ENCODE measurements around the gene STBD1.

The STBD1 gene

DNA sequence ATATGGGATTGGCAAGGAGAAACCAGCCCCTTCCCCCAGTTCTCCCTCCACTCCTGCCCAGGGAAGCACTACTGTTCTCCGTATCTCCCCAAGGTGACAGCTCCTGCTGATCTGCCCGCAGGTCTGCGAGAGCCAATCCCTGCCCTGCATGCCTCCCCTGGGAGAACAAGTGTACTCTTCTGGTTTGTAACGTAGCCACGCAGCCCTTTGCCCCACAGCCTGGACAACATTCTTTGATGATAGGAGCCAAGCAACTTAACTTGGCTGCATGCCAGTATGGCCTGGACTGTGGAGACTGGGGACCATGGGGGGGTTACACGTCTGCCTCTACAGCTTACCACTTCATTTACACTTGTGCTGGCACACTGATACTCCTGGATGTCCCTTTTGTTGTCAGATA is 2.0 kb downstream of the STBD1 start:
- WGBS (ENCODE audit: extremely low coverage, insufficient coverage, low lambda C conversion rate): no CpG with 5 or more reads among the region's 6 CpGs
- Histone ChIP-seq H3K4me2 (ENCODE audit: low read length) (no peak overlapping the region), H3K18ac (ENCODE audit: low read length) (no peak overlapping the region), H3K23ac (ENCODE audit: low read length) (no peak overlapping the region), H4K8ac (ENCODE audit: low read depth, low read length) (no peak overlapping the region), H3K4ac (ENCODE audit: low read depth, low read length) (no peak overlapping the region), H3K36me3 (ENCODE audit: control insufficient read depth, insufficient read depth, low read length) (no peaks in the 10 kb centered on the region), H2BK120ac (ENCODE audit: low read depth, low read length) (no peak overlapping the region), H2AK5ac (ENCODE audit: low read length) (no peak overlapping the region), H3K56ac (ENCODE audit: low read length) (no peak overlapping the region), H3K27ac (ENCODE audit: low read depth, low read length) (no peak overlapping the region), H3K4me1 (ENCODE audit: control insufficient read depth, low read depth, low read length) (no peaks in the 10 kb centered on the region), H3K27me3 (ENCODE audit: insufficient read depth, low read length, poor library complexity) (peaks cover 4% of the 10 kb centered on the region), H3K79me2 (ENCODE audit: control insufficient read depth, insufficient read depth, low read length) (no peaks in the 10 kb centered on the region), H3K9ac (ENCODE audit: low read length) (no peak overlapping the region), H3K4me3 (ENCODE audit: low read length) (no peak overlapping the region), H2BK15ac (replicated peaks; ENCODE audit: low read depth) (no peak overlapping the region), H2BK5ac (ENCODE audit: low read length) (no peak overlapping the region), H4K5ac (ENCODE audit: low read length) (no peak overlapping the region), H3K79me1 (ENCODE audit: low read length) (no peaks in the 10 kb centered on the region)
- DNase-seq: peak; percentile 48

DNA sequence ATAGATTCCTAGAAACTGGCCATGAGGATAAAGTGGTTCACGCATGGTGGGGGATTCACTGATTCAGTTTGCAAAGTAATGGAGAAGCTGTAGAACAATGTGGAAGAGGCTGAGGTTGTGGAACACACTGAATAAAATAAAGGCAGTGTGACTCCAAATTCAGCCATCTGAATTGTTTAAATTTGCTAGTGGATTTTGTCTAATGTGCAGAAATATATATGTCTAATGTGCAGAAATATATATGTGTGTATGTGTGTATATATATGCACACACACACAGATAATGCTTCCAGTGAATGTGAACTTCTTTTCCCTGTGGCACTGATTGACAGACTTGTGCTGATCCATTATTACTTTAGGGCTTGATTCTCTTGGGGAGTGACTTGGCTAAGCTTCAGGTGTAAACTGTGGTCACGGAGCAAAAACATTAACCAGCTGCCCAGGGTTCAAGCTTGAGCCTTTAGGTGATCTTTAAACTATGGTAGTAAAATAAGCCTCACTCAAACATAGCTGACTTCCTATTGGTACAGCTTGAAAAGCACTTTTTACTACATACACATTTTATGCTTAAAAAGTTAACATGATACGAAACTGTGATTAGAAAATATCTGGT is 3.5 kb downstream of the STBD1 start:
- Histone ChIP-seq H2BK15ac (replicated peaks; ENCODE audit: low read depth) (no peak overlapping the region), H3K18ac (ENCODE audit: low read length) (no peak overlapping the region), H3K79me1 (ENCODE audit: low read length) (no peaks in the 10 kb centered on the region), H3K4me3 (ENCODE audit: low read length) (no peak overlapping the region), H3K4ac (ENCODE audit: low read depth, low read length) (no peak overlapping the region), H3K36me3 (ENCODE audit: control insufficient read depth, insufficient read depth, low read length) (no peaks in the 10 kb centered on the region), H3K4me2 (ENCODE audit: low read length) (no peak overlapping the region), H3K56ac (ENCODE audit: low read length) (no peak overlapping the region), H3K79me2 (ENCODE audit: control insufficient read depth, insufficient read depth, low read length) (no peaks in the 10 kb centered on the region), H3K23ac (ENCODE audit: low read length) (no peak overlapping the region), H3K27ac (ENCODE audit: low read depth, low read length) (no peak overlapping the region), H3K4me1 (ENCODE audit: control insufficient read depth, low read depth, low read length) (no peaks in the 10 kb centered on the region), H2BK120ac (ENCODE audit: low read depth, low read length) (no peak overlapping the region), H2AK5ac (ENCODE audit: low read length) (no peak overlapping the region), H3K9ac (ENCODE audit: low read length) (no peak overlapping the region), H2BK5ac (ENCODE audit: low read length) (no peak overlapping the region), H4K5ac (ENCODE audit: low read length) (no peak overlapping the region), H3K27me3 (ENCODE audit: insufficient read depth, low read length, poor library complexity) (peaks cover 4% of the 10 kb centered on the region), H4K8ac (ENCODE audit: low read depth, low read length) (no peak overlapping the region)
- no peak for DNase-seq
- WGBS (ENCODE audit: extremely low coverage, insufficient coverage, low lambda C conversion rate): no CpG with 5 or more reads among the region's 3 CpGs

DNA sequence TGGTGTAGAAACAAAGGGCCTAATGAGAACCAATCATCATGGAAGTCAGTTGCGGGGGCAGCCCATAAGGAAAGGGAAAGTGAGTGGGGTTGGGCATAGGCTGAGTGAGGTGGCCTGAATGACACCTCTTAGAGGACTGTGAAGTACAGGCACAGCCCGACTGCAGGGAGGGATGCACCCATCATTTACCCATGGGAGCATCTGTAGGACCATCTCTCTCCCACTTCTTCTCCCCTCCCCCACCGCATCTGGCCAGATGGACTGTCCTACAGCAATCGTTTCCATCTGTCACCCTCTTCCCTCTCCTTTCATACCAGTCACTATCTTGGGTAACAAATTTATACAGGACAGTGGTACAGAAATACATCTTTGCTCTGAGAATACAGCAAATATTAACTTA is 4.2 kb downstream of the STBD1 start:
- Histone ChIP-seq H3K56ac (ENCODE audit: low read length) (no peak overlapping the region), H3K27me3 (ENCODE audit: insufficient read depth, low read length, poor library complexity) (no peaks in the 10 kb centered on the region), H4K5ac (ENCODE audit: low read length) (no peak overlapping the region), H3K79me1 (ENCODE audit: low read length) (no peaks in the 10 kb centered on the region), H3K9ac (ENCODE audit: low read length) (no peak overlapping the region), H3K4ac (ENCODE audit: low read depth, low read length) (no peak overlapping the region), H3K23ac (ENCODE audit: low read length) (no peak overlapping the region), H4K8ac (ENCODE audit: low read depth, low read length) (no peak overlapping the region), H3K4me3 (ENCODE audit: low read length) (no peak overlapping the region), H2BK5ac (ENCODE audit: low read length) (no peak overlapping the region), H3K4me2 (ENCODE audit: low read length) (no peak overlapping the region), H3K36me3 (ENCODE audit: control insufficient read depth, insufficient read depth, low read length) (no peaks in the 10 kb centered on the region), H3K79me2 (ENCODE audit: control insufficient read depth, insufficient read depth, low read length) (no peaks in the 10 kb centered on the region), H3K18ac (ENCODE audit: low read length) (no peak overlapping the region), H3K4me1 (ENCODE audit: control insufficient read depth, low read depth, low read length) (no peaks in the 10 kb centered on the region), H2BK120ac (ENCODE audit: low read depth, low read length) (no peak overlapping the region), H2BK15ac (replicated peaks; ENCODE audit: low read depth) (no peak overlapping the region), H3K27ac (ENCODE audit: low read depth, low read length) (no peak overlapping the region), H2AK5ac (ENCODE audit: low read length) (no peak overlapping the region)
- no CpG with 5 or more reads among the region's 4 CpGs for WGBS (ENCODE audit: extremely low coverage, insufficient coverage, low lambda C conversion rate)
- no peak for DNase-seq

DNA sequence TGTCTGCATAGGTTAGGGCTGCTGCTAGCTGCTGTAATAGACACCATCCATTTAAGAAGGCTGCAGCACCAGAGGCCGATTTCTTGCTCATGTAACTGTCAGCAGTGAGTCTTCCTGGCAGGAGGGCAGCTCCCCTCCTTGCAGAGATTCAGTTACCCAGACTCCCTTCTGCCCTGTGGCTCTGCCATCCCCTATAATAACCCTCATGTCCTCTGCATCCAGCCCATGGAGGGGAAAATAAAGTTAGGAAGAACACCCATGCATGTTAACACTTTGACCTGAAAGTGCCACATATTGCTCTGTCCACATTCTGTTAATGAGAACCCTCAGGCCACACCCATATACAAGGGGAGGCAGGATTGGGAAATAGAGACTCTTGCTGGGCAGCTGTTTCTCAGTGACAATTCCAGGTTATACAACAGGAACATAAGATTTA is 5.4 kb downstream of the STBD1 start:
- no peak overlapping the region for H3K56ac ChIP-seq (ENCODE audit: low read length)
- H3K4me3 ChIP-seq (ENCODE audit: low read length): no peak overlapping the region
- H4K5ac ChIP-seq (ENCODE audit: low read length): no peak overlapping the region
- H3K4me1 ChIP-seq (ENCODE audit: control insufficient read depth, low read depth, low read length): no peaks in the 10 kb centered on the region
- no peaks in the 10 kb centered on the region for H3K79me1 ChIP-seq (ENCODE audit: low read length)
- H2BK5ac ChIP-seq (ENCODE audit: low read length): no peak overlapping the region
- no peak overlapping the region for H3K9ac ChIP-seq (ENCODE audit: low read length)
- no peak overlapping the region for H2AK5ac ChIP-seq (ENCODE audit: low read length)
- H2BK15ac ChIP-seq (replicated peaks; ENCODE audit: low read depth): no peak overlapping the region
- WGBS (ENCODE audit: extremely low coverage, insufficient coverage, low lambda C conversion rate): no CpG with 5 or more reads among the region's 1 CpG
- H3K4me2 ChIP-seq (ENCODE audit: low read length): no peak overlapping the region
- H3K18ac ChIP-seq (ENCODE audit: low read length): no peak overlapping the region
- no peak overlapping the region for H4K8ac ChIP-seq (ENCODE audit: low read depth, low read length)
- H3K36me3 ChIP-seq (ENCODE audit: control insufficient read depth, insufficient read depth, low read length): no peaks in the 10 kb centered on the region
- H3K79me2 ChIP-seq (ENCODE audit: control insufficient read depth, insufficient read depth, low read length): no peaks in the 10 kb centered on the region
- H3K27me3 ChIP-seq (ENCODE audit: insufficient read depth, low read length, poor library complexity): no peaks in the 10 kb centered on the region
- H3K23ac ChIP-seq (ENCODE audit: low read length): no peak overlapping the region
- no peak for DNase-seq
- H2BK120ac ChIP-seq (ENCODE audit: low read depth, low read length): no peak overlapping the region
- H3K4ac ChIP-seq (ENCODE audit: low read depth, low read length): no peak overlapping the region
- no peak overlapping the region for H3K27ac ChIP-seq (ENCODE audit: low read depth, low read length)

DNA sequence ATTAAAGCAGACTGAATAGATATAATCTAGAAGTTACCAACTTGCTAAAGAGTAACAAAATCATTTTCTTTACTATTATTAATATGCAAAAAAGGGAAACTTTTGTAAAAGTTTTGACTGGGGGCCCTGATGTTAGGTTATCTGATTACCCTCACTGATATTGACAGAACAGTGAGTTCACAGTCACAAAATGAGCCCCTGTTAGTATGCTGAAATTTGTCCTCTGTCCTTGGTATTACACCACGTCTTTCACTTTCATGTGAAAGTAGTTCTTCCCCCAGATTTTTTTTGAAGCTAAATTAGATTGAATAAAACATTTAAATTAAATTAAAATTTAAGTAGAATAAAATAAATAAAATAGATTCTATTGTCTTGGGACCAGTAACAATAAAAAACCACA is 5.9 kb downstream of the STBD1 start:
- no peak overlapping the region for H2AK5ac ChIP-seq (ENCODE audit: low read length)
- no peaks in the 10 kb centered on the region for H3K79me1 ChIP-seq (ENCODE audit: low read length)
- H3K4ac ChIP-seq (ENCODE audit: low read depth, low read length): no peak overlapping the region
- no peaks in the 10 kb centered on the region for H3K36me3 ChIP-seq (ENCODE audit: control insufficient read depth, insufficient read depth, low read length)
- H4K5ac ChIP-seq (ENCODE audit: low read length): no peak overlapping the region
- no peaks in the 10 kb centered on the region for H3K4me1 ChIP-seq (ENCODE audit: control insufficient read depth, low read depth, low read length)
- no peak overlapping the region for H3K9ac ChIP-seq (ENCODE audit: low read length)
- no CpG with 5 or more reads among the region's 1 CpG for WGBS (ENCODE audit: extremely low coverage, insufficient coverage, low lambda C conversion rate)
- no peak for DNase-seq
- H3K4me3 ChIP-seq (ENCODE audit: low read length): no peak overlapping the region
- H4K8ac ChIP-seq (ENCODE audit: low read depth, low read length): no peak overlapping the region
- H3K27me3 ChIP-seq (ENCODE audit: insufficient read depth, low read length, poor library complexity): no peaks in the 10 kb centered on the region
- H3K27ac ChIP-seq (ENCODE audit: low read depth, low read length): no peak overlapping the region
- H2BK120ac ChIP-seq (ENCODE audit: low read depth, low read length): no peak overlapping the region
- no peak overlapping the region for H2BK5ac ChIP-seq (ENCODE audit: low read length)
- H3K56ac ChIP-seq (ENCODE audit: low read length): no peak overlapping the region
- no peak overlapping the region for H3K23ac ChIP-seq (ENCODE audit: low read length)
- H3K4me2 ChIP-seq (ENCODE audit: low read length): no peak overlapping the region
- H3K18ac ChIP-seq (ENCODE audit: low read length): no peak overlapping the region
- no peaks in the 10 kb centered on the region for H3K79me2 ChIP-seq (ENCODE audit: control insufficient read depth, insufficient read depth, low read length)
- no peak overlapping the region for H2BK15ac ChIP-seq (replicated peaks; ENCODE audit: low read depth)

DNA sequence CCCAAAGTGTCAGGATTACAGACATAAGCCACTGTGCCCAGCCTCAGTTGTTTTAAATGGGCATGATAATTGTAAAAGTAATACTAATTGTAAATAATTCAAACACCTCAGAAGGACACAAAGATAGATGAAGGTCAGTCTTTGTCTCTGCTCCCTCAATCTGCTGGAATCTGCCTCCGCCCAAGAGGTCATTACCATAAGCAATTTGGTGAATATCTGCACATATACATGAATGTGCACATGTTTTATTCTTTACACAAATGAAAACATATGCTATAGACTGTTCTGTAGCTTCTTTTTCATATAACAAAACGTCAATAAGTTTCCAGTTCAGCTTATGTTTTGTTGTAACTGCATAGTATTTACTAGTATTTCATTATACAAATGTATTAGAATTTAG is 7.0 kb downstream of the STBD1 start:
- Histone ChIP-seq H3K4ac (ENCODE audit: low read depth, low read length) (no peak overlapping the region), H2BK15ac (replicated peaks; ENCODE audit: low read depth) (no peak overlapping the region), H3K4me3 (ENCODE audit: low read length) (no peak overlapping the region), H3K18ac (ENCODE audit: low read length) (no peak overlapping the region), H3K79me1 (ENCODE audit: low read length) (no peaks in the 10 kb centered on the region), H3K9ac (ENCODE audit: low read length) (no peak overlapping the region), H4K5ac (ENCODE audit: low read length) (no peak overlapping the region), H3K27ac (ENCODE audit: low read depth, low read length) (no peak overlapping the region), H2BK120ac (ENCODE audit: low read depth, low read length) (no peak overlapping the region), H2BK5ac (ENCODE audit: low read length) (no peak overlapping the region), H3K23ac (ENCODE audit: low read length) (no peak overlapping the region), H2AK5ac (ENCODE audit: low read length) (no peak overlapping the region), H3K36me3 (ENCODE audit: control insufficient read depth, insufficient read depth, low read length) (no peaks in the 10 kb centered on the region), H3K4me2 (ENCODE audit: low read length) (no peak overlapping the region), H3K4me1 (ENCODE audit: control insufficient read depth, low read depth, low read length) (no peaks in the 10 kb centered on the region), H4K8ac (ENCODE audit: low read depth, low read length) (no peak overlapping the region), H3K56ac (ENCODE audit: low read length) (no peak overlapping the region), H3K27me3 (ENCODE audit: insufficient read depth, low read length, poor library complexity) (no peaks in the 10 kb centered on the region), H3K79me2 (ENCODE audit: control insufficient read depth, insufficient read depth, low read length) (no peaks in the 10 kb centered on the region)
- no peak for DNase-seq
- WGBS (ENCODE audit: extremely low coverage, insufficient coverage, low lambda C conversion rate): no CpG with 5 or more reads among the region's 2 CpGs

All from mesendoderm (in vitro differentiated cells).